ENCODE results near the gene HOXC5.
A peak's percentile ranks its signal among the peaks of the same experiment; 100 is the strongest.

The HOXC5 gene

GRCh38 chr12:53996240-53997203 is 36.3 kb upstream of the HOXC5 start:
- H3K4me3 ChIP-seq (ENCODE audit: low read length in 2 of 2): peak overlapping the region; percentile 56 to 63
- H3K9ac ChIP-seq (ENCODE audit: low read depth in 1 of 2, low read length in 2 of 2): no peak overlapping the region
- no peaks in the 10 kb centered on the region for H3K36me3 ChIP-seq (ENCODE audit: control insufficient read depth in 2 of 2, insufficient read depth in 2 of 2, low read length in 2 of 2)
- H3K9me3 ChIP-seq (ENCODE audit: control insufficient read depth in 2 of 2, low read length in 2 of 2): no peaks in the 10 kb centered on the region
- H3K27ac ChIP-seq (ENCODE audit: low read depth in 2 of 2, low read length in 2 of 2): no peak overlapping the region
- H3K27me3 ChIP-seq (ENCODE audit: control insufficient read depth in 2 of 2, insufficient read depth in 2 of 2, low read length in 2 of 2): peaks cover 86 to 94% of the 10 kb centered on the region in 2 donors
- peaks cover 18 to 20% of the 10 kb centered on the region in 2 donors for H3K4me1 ChIP-seq (ENCODE audit: control insufficient read depth in 2 of 2, insufficient read depth in 2 of 2, low read length in 2 of 2)

GRCh38 chr12:53997204-53998109 is 35.4 kb upstream of the HOXC5 start:
- H3K9me3 ChIP-seq (ENCODE audit: control insufficient read depth in 2 of 2, low read length in 2 of 2): no peaks in the 10 kb centered on the region
- no peak overlapping the region for H3K9ac ChIP-seq (ENCODE audit: low read depth in 1 of 2, low read length in 2 of 2)
- H3K27me3 ChIP-seq (ENCODE audit: control insufficient read depth in 2 of 2, insufficient read depth in 2 of 2, low read length in 2 of 2): peaks cover 84 to 92% of the 10 kb centered on the region in 2 donors
- no peaks in the 10 kb centered on the region for H3K36me3 ChIP-seq (ENCODE audit: control insufficient read depth in 2 of 2, insufficient read depth in 2 of 2, low read length in 2 of 2)
- H3K4me1 ChIP-seq (ENCODE audit: control insufficient read depth in 2 of 2, insufficient read depth in 2 of 2, low read length in 2 of 2): peaks cover 18 to 20% of the 10 kb centered on the region in 2 donors
- no peak overlapping the region for H3K27ac ChIP-seq (ENCODE audit: low read depth in 2 of 2, low read length in 2 of 2)
- no peak overlapping the region for H3K4me3 ChIP-seq (ENCODE audit: low read length in 2 of 2)

- peaks cover 18 to 20% of the 10 kb centered on the region in 2 donors for H3K4me1 ChIP-seq (ENCODE audit: control insufficient read depth in 2 of 2, insufficient read depth in 2 of 2, low read length in 2 of 2)
- H3K27ac ChIP-seq (ENCODE audit: low read depth in 2 of 2, low read length in 2 of 2): no peak overlapping the region
- peaks cover 85 to 92% of the 10 kb centered on the region in 2 donors for H3K27me3 ChIP-seq (ENCODE audit: control insufficient read depth in 2 of 2, insufficient read depth in 2 of 2, low read length in 2 of 2)
- no peaks in the 10 kb centered on the region for H3K9me3 ChIP-seq (ENCODE audit: control insufficient read depth in 2 of 2, low read length in 2 of 2)
- no peak overlapping the region for H3K4me3 ChIP-seq (ENCODE audit: low read length in 2 of 2)
- H3K36me3 ChIP-seq (ENCODE audit: control insufficient read depth in 2 of 2, insufficient read depth in 2 of 2, low read length in 2 of 2): no peaks in the 10 kb centered on the region
- H3K9ac ChIP-seq (ENCODE audit: low read depth in 1 of 2, low read length in 2 of 2): no peak overlapping the region
Observed at GRCh38 chr12:53998110-53998899, 34.5 kb upstream of the HOXC5 start.

GRCh38 chr12:53998900-53999236 is 34.0 kb upstream of the HOXC5 start:
- H3K27ac ChIP-seq (ENCODE audit: low read depth in 2 of 2, low read length in 2 of 2): no peak overlapping the region
- peaks cover 85 to 91% of the 10 kb centered on the region in 2 donors for H3K27me3 ChIP-seq (ENCODE audit: control insufficient read depth in 2 of 2, insufficient read depth in 2 of 2, low read length in 2 of 2)
- peaks cover 18 to 20% of the 10 kb centered on the region in 2 donors for H3K4me1 ChIP-seq (ENCODE audit: control insufficient read depth in 2 of 2, insufficient read depth in 2 of 2, low read length in 2 of 2)
- H3K9me3 ChIP-seq (ENCODE audit: control insufficient read depth in 2 of 2, low read length in 2 of 2): no peaks in the 10 kb centered on the region
- no peak overlapping the region for H3K9ac ChIP-seq (ENCODE audit: low read depth in 1 of 2, low read length in 2 of 2)
- H3K36me3 ChIP-seq (ENCODE audit: control insufficient read depth in 2 of 2, insufficient read depth in 2 of 2, low read length in 2 of 2): no peaks in the 10 kb centered on the region
- no peak overlapping the region for H3K4me3 ChIP-seq (ENCODE audit: low read length in 2 of 2)

GRCh38 chr12:53999559-54000115 is 33.2 kb upstream of the HOXC5 start:
- H3K9me3 ChIP-seq (ENCODE audit: control insufficient read depth in 2 of 2, low read length in 2 of 2): no peaks in the 10 kb centered on the region
- peaks cover 15 to 18% of the 10 kb centered on the region in 2 donors for H3K4me1 ChIP-seq (ENCODE audit: control insufficient read depth in 2 of 2, insufficient read depth in 2 of 2, low read length in 2 of 2)
- H3K4me3 ChIP-seq (ENCODE audit: low read length in 2 of 2): no peak overlapping the region
- no peak overlapping the region for H3K27ac ChIP-seq (ENCODE audit: low read depth in 2 of 2, low read length in 2 of 2)
- H3K36me3 ChIP-seq (ENCODE audit: control insufficient read depth in 2 of 2, insufficient read depth in 2 of 2, low read length in 2 of 2): no peaks in the 10 kb centered on the region
- H3K27me3 ChIP-seq (ENCODE audit: control insufficient read depth in 2 of 2, insufficient read depth in 2 of 2, low read length in 2 of 2): peaks cover 82 to 91% of the 10 kb centered on the region in 2 donors
- no peak overlapping the region for H3K9ac ChIP-seq (ENCODE audit: low read depth in 1 of 2, low read length in 2 of 2)

GRCh38 chr12:54000116-54001114 is 32.4 kb upstream of the HOXC5 start, which contains the start of gene HOXC9:
HOXC9 (plus strand) TSS chr12:54000161; CDS start chr12:54000189, 28 bp downstream.
- Histone ChIP-seq H3K9ac (ENCODE audit: low read depth in 1 of 2, low read length in 2 of 2) (no peak within 1 kb of the TSS), H3K4me3 (ENCODE audit: low read length in 2 of 2) (no peak within 1 kb of the TSS), H3K4me1 (ENCODE audit: control insufficient read depth in 2 of 2, insufficient read depth in 2 of 2, low read length in 2 of 2) (peaks cover 7 to 11% of the 10 kb centered on the region in 2 donors), H3K27ac (ENCODE audit: low read depth in 2 of 2, low read length in 2 of 2) (no peak within 1 kb of the TSS), H3K36me3 (ENCODE audit: control insufficient read depth in 2 of 2, insufficient read depth in 2 of 2, low read length in 2 of 2) (no peaks in the 10 kb centered on the region), H3K27me3 (ENCODE audit: control insufficient read depth in 2 of 2, insufficient read depth in 2 of 2, low read length in 2 of 2) (peaks cover 82 to 91% of the 10 kb centered on the region in 2 donors), H3K9me3 (ENCODE audit: control insufficient read depth in 2 of 2, low read length in 2 of 2) (no peaks in the 10 kb centered on the region)

GRCh38 chr12:54001283-54002187 is 31.3 kb upstream of the HOXC5 start:
- H3K4me1 ChIP-seq (ENCODE audit: control insufficient read depth in 2 of 2, insufficient read depth in 2 of 2, low read length in 2 of 2): peaks cover 3 to 11% of the 10 kb centered on the region in 2 donors
- no peaks in the 10 kb centered on the region for H3K9me3 ChIP-seq (ENCODE audit: control insufficient read depth in 2 of 2, low read length in 2 of 2)
- no peak overlapping the region for H3K27ac ChIP-seq (ENCODE audit: low read depth in 2 of 2, low read length in 2 of 2)
- no peak overlapping the region for H3K9ac ChIP-seq (ENCODE audit: low read depth in 1 of 2, low read length in 2 of 2)
- H3K36me3 ChIP-seq (ENCODE audit: control insufficient read depth in 2 of 2, insufficient read depth in 2 of 2, low read length in 2 of 2): no peaks in the 10 kb centered on the region
- no peak overlapping the region for H3K4me3 ChIP-seq (ENCODE audit: low read length in 2 of 2)
- H3K27me3 ChIP-seq (ENCODE audit: control insufficient read depth in 2 of 2, insufficient read depth in 2 of 2, low read length in 2 of 2): peaks cover 81 to 91% of the 10 kb centered on the region in 2 donors

GRCh38 chr12:54002278-54002914 is 30.5 kb upstream of the HOXC5 start:
- Histone ChIP-seq H3K9me3 (ENCODE audit: control insufficient read depth in 2 of 2, low read length in 2 of 2) (no peaks in the 10 kb centered on the region), H3K4me3 (ENCODE audit: low read length in 2 of 2) (no peak overlapping the region), H3K27ac (ENCODE audit: low read depth in 2 of 2, low read length in 2 of 2) (no peak overlapping the region), H3K4me1 (ENCODE audit: control insufficient read depth in 2 of 2, insufficient read depth in 2 of 2, low read length in 2 of 2) (peaks cover 3 to 11% of the 10 kb centered on the region in 2 donors), H3K36me3 (ENCODE audit: control insufficient read depth in 2 of 2, insufficient read depth in 2 of 2, low read length in 2 of 2) (no peaks in the 10 kb centered on the region), H3K27me3 (ENCODE audit: control insufficient read depth in 2 of 2, insufficient read depth in 2 of 2, low read length in 2 of 2) (peaks cover 83 to 91% of the 10 kb centered on the region in 2 donors), H3K9ac (ENCODE audit: low read depth in 1 of 2, low read length in 2 of 2) (no peak overlapping the region)

Data from mucosa of rectum (tissue), 2 donors.